GM20431 (cell line): ENCODE results near the gene TAF12.
"Not testable (repeated sequence)": the region's sequence is repeated elsewhere in the genome, so short reads cannot be mapped to it uniquely, and the experiment has no call there.

Experiments used
- in situ Hi-C: fragments of 300-500 bp; cut with MseI, MboI; formaldehyde crosslinking; loops from one replicate; pipeline ENCODE4 v1.15.0; 2020; ENCODE audit warnings: low sequenced_read_pairs; ENCODE audit not compliant: unreplicated experiment

The TAF12 gene

DNA sequence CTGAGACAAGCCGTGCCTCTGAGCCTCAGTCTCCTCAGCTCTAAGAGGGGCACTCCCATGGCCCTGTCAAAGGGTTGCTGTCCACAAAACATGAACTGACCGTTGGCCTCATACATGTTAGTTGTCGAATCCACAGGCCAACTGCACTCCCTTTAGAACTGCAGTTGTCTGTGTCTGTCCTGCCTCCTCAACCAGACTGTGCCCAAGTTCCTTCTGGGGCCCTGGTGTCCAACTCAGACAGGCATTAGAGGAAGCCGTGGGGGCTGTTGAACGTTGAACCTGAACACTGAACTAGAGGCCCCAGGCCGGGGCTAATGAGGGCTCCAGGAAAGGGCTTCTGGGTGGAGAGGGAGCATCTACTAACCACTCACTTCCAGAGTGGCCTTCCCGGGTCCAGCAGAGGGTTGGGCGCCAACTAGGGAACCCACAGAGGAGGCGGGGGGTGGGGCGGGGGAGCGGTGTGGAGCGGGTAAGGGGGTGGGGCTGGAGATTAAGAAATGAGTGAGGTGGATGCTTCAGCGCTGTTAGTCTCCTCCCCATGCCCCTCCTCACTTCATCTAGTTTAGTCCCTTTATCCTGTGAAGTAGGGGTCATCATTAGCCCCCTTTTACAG lies 51.1 kb downstream of the TAF12 start, which contains the start of gene RAB42:
RAB42 (plus strand) TSS at position 558 of the 613 bp plus-strand sequence. CDS start 247 bp downstream, outside the sequence.
- in situ Hi-C loops = no loop called here

- in situ Hi-C loops = not testable (repeated sequence)
Measured at GRCh38 chr1:28586585-28587391, 56.1 kb downstream of the TAF12 start.

GRCh38 chr1:28582248-28582615 lies 60.6 kb downstream of the TAF12 start:
- in situ Hi-C loops = no loop called here

DNA sequence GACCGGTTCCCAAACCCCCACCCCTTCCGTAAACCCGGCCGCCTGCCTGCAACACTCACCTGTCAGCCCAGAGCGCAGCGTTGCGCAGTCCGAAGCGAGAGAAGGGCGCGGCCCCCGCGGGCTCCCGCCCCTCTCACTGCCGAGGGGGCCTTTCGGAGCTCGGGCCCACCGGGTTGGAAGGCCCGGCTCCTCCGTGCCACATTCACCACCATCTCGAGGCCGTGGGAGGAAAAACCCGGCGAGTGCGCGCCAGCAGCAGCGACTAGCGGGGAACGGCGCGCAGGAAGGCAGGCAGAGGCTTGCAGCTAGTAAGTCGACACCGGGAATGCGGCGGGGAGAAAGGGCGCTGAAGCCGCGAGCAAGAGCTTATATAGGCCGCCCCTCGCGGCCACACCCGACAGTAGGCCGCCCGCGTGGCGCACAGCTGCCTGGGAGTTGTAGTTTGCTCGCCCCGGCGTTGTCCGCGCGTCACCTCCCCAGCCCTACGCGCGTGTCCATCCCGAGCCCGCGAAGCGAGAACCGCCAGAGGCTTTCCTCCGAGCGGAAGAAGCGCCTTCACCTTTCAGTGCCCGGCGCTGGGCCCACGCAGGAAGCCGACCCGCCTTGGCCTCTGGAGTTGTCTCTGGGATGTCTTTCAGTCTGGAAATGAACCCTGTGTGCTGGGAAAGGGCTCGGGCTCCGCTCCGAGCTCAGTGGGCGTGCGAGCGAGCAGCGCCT lies 61.2 kb downstream of the TAF12 start:
- in situ Hi-C loops = no loop called here

- in situ Hi-C loops = no loop called here
Measured at GRCh38 chr1:28580722-28581530, 61.9 kb downstream of the TAF12 start.

GRCh38 chr1:28579401-28579800 lies 63.5 kb downstream of the TAF12 start:
- in situ Hi-C loops = no loop called here

DNA sequence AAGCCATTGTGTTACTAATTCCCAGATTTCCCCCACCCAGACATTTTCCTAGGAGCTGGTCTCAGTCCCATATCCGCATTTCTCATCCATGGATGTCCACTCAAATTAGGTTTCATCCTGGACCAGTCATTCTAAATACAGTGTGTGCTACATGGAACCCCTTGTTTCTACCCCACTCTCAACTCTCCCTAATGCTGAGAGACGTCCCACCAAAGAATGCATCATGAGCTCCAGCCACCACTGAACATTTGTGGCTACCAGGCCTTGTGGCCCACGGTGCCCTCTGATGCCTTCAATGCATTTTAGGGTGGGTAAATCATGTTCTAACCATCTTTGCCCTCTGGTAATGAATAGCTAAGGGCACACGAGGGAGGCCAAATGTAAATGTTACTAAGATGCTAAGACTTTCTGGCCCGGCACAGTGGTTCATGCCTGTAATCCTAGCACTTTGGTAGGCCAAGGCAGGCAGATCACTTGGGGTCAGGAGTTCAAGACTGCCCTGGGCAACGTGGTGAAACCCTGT lies 64.1 kb downstream of the TAF12 start:
- in situ Hi-C loops = no loop called here

- in situ Hi-C loops = no loop called here
Measured at GRCh38 chr1:28577738-28578536, 64.9 kb downstream of the TAF12 start.

- in situ Hi-C loops = no loop called here
Measured at GRCh38 chr1:28577052-28577678, 65.7 kb downstream of the TAF12 start.

- in situ Hi-C loops = no loop called here
Measured at GRCh38 chr1:28573564-28573963, 69.3 kb downstream of the TAF12 start.

DNA sequence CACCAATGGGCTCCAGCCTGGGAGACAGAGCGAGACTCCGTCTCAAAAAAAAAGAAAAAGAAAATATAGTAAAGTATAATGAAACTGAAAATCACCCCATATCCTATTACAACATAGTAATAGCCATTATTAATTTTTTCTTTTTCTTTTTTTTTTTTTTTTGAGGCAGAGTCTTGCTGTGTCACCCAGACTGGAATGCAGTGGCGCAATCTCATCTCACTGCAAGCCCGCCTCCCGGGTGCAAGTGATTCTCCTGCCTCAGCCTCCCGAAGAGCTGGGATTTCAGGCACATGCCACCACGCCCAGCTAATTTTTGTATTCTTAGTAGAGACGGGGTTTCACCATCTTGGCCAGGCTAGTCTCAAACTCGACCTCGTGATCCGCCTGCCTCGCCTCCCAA lies 70.0 kb downstream of the TAF12 start:
- in situ Hi-C loops = not testable (repeated sequence)

GRCh38 chr1:28571911-28572310 lies 71.0 kb downstream of the TAF12 start:
- in situ Hi-C loops = no loop called here

DNA sequence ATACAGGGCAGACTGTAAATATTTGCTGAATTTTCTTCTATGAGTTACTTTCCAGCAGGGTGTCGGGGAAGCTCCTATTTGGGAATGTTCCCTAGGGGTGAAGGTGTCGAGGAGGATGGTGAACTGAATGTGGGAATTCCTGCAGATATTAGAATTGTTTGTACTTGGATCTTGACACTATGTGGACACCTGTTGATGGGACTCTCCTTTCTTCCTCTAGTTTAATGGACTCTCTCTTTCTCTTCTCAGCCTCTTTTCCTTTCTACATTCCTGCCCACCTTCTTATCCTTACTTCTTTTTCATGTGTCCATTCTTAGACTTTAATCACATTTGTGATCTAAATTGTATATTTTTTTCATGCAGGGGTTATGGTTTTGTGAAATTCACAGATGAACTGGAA lies 75.9 kb downstream of the TAF12 start:
- in situ Hi-C loops = no loop called here

DNA sequence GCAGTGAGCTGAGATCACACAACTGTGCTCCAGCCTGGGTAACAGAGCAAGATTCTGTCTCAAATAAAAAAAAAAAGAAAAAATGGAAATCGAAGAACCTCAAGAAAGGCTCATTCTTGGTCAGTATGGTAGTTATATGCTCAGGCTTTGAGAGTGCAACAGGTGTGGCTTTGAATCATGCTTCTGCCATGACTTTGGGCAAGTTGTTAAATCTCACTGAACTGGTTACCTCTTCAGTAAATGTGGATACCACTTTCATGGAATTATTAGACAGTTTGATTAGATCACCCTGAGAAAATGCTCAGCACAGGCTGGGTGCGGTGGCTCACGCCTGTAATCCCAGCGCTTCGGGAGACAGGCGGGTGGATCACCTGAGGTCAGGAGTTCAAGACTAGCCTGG lies 77.1 kb downstream of the TAF12 start:
- in situ Hi-C loops = no loop called here

DNA sequence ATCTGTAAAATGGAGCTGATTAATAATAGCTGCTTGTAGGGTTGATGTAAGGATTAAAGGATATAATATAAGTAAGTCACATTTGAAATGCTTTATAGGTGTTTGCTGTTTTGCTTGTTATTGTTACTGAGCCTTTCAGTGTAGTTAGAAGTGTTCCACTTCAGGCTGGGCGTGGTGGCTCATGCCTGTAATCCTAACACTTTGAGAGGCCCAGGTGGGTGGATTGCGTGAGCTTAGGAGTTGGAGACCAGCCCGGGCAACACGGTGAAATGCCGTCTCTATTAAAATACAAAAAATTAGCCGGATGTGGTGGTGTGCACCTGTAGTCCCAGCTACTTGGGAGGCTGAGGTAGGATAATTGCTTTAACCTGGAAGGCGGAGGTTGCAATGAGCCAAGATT lies 77.8 kb downstream of the TAF12 start:
- in situ Hi-C loops = no loop called here

GRCh38 chr1:28564310-28564709 lies 78.6 kb downstream of the TAF12 start:
- in situ Hi-C loops = no loop called here

DNA sequence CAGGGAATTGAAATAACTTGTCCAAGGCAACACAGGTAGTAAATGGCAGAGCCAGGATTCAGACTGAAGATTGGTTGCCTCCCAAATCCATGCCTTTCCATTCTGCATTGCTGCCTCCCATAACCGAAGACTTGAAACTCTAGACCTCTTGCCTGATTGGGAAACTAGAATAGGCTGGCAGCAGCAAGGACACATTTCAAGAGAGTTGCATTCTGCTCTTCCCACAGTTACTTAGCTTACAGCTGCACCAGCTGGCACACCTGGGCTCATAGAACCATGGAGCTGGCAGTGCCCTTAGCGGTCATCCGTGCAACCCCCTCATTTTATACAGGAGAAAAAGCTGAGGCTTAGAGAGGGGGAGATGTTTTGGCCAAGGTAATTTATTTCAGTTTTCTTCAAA lies 82.0 kb downstream of the TAF12 start:
- in situ Hi-C loops = no loop called here
